ENCODE data around the gene ACOXL.

GRCh38 chr2:110881908-110882307 is 149.5 kb downstream of the ACOXL start:
- TF ChIP-seq POLR2A (IDR thresholded peaks at IDR 0.05; ENCODE audit: low read length) (no peak), GATA1 (IDR thresholded peaks at IDR 0.05; ENCODE audit: low read depth, low read length) (no peak)

All from erythroblast (primary cell).